Measurements from ENCODE around the gene IARS1.

GRCh38 chr9:92297611-92298010 is 4.1 kb upstream of the IARS1 start:
- TF ChIP-seq CTCF (conservative IDR thresholded peaks at IDR 0.05; ENCODE audit: low read length) (no peak), EZH2phosphoT487 (IDR thresholded peaks at IDR 0.05; ENCODE audit: borderline replicate concordance) (no peak)
